NCI-H446 (cell line): Measurements from ENCODE around the gene RRAS.
"Not testable (repeated sequence)": the region's sequence is repeated elsewhere in the genome, so short reads cannot be mapped to it uniquely, and the experiment has no call there.

Source experiments
- DNase-seq, 2 experiments: peaks; one replicate each; lab custom pipeline; 2025; lab: John Stamatoyannopoulos, UW

Gene RRAS

DNA sequence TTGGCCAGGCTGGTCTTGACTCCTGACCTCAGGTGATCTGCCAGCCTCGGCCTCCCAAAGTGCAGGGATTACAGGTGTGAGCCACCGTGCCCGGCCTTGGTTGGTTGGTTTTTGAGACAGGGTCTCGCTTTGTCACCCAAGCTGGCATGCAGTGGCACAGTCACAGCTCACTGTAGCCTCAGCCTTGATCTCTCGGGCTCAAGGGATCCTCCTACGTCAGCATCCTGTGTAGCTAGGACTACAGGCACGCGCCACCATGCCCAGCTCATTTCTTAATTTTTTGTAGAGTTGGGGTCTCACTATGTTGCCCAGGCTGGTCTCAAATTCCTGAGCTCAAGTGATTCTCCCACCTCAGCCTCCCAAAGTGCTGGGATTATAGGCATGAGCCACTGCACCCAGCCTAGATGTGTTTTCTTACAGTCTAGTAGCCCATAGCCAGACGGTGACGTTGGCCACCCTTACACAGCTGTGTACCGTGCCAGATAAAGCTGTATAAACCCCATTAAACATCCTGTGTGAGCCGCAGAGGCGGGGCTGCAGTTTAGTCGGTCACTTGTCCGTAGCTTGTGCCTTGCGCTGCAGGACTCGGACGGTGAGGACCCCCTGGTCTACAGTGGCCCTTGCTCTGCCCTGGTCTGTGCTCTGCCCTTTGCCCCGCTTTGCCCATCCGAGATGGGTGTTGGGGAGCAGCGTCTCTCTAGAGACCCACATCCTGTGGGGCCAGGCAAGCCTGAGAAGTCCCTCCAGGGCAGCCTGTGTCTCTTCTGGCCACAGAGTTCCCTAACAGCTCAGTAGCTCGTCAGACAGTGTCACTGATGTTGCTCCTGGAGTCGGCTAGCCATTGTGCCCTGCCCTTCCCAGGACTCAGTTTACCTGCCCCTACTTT lies 15.9 kb upstream of the RRAS start:
- DNase-seq: no peak

DNA sequence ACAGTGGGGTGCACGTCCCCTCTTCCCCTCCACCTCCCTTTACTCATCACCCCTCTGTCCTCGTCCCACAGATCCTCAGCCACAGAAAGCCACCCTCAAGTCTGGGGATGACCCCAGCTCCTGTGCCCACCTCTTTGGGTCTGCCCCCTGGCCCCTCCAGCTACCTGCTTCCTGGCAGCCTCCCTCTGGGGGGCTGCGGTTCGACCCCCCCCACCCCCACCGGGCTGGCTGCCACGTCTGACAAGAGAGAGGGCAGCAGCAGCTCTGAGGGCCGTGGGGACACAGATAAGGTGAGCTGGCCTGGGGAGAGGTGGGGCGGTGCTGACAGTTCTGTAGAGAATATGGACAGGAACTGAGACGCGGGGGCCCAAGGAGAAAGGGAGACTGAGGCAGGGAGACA lies 14.6 kb upstream of the RRAS start:
- no peak for DNase-seq

DNA sequence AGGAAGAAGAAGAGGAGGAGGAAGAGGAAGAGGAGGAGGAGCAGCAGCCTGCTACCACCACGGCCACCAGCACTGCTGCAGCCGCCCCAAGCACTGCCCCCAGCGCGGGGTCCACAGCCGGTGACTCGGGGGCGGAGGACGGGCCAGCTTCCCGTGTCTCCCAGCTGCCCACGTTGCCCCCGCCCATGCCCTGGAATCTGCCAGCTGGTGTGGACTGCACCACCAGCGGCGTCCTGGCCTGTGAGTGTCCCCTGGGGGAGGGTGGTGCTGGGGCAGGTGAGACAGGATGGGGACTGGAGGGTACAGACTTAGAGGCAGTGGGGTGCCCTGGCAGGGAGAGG lies 13.5 kb upstream of the RRAS start:
- DNase-seq: no peak

DNA sequence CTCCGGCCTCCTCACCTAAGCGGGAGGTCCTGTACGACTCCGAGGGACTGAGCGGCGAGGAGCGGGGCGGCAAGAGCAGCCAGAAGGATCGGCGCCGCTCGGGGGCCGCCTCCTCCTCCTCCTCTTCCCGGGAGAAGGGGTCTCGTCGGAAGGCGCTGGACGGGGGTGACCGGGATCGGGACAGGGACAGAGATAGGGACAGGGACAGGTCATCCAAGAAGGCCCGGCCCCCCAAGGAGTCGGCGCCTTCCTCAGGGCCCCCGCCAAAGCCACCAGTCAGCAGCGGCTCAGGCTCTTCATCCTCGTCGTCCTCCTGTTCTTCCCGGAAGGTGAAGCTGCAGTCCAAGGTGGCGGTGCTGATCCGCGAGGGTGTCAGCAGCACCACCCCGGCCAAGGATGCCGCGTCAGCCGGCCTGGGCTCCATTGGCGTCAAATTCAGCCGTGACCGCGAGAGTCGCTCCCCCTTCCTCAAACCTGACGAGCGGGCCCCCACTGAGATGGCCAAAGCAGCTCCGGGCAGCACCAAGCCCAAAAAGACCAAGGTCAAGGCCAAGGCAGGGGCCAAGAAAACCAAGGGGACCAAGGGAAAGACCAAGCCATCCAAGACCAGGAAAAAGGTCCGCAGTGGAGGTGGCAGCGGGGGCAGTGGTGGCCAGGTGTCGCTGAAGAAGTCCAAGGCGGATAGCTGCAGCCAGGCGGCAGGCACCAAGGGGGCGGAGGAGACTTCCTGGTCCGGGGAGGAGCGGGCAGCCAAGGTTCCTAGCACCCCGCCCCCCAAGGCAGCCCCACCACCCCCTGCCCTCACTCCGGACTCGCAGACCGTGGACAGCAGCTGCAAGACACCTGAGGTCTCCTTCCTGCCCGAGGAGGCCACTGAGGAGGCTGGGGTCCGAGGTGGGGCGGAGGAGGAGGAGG lies 12.9 kb upstream of the RRAS start:
- no peak for DNase-seq

DNA sequence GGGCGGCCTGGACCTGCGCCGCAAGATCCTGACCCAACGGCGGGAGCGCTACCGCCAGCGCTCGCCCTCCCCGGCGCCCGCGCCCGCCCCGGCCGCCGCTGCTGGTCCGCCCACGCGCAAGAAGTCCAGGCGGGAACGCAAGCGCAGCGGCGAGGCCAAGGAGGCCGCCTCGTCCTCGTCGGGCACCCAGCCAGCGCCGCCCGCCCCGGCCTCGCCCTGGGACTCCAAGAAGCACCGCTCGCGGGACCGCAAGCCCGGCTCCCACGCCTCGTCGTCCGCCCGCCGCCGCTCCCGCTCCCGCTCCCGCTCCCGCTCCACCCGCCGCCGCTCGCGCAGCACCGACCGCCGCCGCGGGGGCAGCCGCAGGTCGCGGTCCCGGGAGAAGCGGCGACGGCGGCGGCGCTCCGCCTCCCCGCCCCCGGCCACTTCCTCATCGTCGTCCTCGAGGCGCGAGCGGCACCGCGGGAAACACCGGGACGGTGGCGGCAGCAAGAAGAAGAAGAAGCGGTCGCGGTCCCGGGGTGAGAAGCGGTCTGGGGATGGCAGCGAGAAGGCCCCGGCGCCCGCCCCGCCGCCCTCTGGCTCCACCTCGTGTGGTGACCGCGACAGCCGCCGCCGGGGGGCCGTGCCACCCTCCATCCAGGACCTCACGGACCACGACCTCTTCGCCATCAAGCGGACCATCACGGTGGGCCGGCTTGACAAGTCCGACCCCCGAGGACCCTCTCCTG lies 12.0 kb upstream of the RRAS start:
- DNase-seq: no peak

DNA sequence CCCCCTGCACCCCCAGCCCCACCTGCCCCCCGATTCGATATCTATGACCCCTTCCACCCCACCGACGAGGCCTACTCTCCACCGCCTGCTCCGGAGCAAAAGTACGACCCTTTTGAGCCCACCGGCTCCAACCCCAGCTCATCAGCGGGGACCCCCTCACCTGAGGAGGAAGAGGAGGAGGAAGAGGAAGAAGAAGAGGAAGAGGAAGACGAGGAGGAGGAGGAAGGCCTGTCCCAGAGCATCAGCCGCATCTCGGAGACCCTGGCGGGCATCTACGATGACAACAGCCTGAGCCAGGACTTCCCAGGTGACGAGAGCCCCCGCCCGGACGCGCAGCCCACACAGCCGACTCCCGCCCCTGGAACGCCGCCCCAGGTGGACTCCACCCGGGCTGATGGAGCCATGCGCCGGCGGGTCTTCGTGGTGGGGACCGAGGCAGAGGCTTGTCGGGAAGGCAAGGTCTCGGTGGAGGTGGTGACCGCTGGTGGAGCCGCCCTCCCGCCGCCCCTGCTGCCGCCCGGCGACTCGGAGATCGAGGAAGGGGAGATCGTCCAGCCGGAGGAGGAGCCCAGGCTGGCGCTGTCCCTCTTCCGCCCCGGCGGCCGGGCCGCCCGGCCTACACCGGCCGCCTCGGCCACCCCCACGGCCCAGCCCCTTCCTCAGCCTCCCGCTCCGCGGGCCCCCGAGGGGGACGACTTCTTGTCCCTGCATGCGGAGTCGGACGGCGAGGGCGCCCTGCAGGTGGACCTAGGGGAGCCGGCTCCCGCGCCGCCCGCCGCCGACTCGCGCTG lies 11.3 kb upstream of the RRAS start:
- DNase-seq: no peak

DNA sequence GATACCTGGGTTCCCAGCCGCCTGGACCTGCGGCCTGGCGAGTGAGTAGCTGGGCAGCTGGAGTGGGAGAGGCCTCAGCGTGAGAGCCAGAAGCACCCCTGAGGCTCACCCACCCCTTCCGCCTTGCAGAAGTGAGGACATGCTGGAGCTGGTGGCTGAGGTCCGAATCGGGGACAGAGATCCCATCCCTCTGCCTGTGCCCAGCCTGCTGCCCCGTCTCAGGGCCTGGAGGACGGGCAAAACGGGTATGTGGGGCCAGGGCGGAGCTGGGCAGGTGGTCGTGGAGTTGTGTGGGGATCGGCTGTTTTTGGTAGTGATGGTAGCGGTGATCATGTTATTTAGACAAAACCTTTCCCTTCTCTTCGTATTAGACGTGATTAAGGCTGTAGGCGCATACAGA lies 6.6 kb upstream of the RRAS start:
- DNase-seq: no peak

DNA sequence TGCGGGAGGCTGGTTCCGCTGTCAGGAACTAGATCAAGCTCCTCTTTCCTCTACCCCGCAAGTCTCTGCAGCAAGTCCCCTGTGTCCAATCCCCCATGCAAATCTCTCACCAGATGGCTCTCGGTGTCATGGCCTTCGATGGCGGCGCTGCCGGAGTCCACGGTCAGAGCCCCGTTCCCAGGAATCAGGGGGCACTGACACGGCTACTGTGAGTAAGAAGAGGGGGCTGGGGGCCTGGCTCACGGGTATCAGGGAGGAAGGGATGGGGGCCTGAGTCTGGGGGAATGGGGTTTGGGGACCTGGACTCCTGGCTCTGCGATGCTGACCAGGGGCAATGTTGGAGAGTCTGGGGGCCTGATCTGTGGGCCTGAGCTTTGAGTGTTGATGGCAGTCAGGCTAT lies 6.1 kb upstream of the RRAS start:
- DNase-seq: no peak

DNA sequence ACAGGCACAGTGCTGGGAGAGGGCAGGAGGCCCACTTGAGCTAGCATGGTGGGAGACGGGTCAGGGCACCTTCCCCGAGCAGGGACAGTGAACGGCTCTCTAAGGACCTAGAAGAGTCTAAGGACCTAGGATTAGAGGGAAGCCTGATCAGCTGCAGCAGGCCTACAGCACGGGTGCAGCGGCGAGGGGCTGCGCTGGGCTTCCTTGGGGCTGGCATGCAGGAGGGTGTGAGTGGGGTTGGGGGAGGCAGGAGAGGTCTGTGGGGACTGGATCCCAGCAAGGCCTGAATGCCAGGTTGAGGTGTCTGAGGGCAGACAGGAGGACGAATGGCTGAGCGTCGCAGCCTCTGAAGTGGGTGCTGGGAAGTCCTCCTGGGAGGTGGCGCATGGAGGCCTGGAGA lies 5.6 kb upstream of the RRAS start:
- DNase-seq: no peak

DNA sequence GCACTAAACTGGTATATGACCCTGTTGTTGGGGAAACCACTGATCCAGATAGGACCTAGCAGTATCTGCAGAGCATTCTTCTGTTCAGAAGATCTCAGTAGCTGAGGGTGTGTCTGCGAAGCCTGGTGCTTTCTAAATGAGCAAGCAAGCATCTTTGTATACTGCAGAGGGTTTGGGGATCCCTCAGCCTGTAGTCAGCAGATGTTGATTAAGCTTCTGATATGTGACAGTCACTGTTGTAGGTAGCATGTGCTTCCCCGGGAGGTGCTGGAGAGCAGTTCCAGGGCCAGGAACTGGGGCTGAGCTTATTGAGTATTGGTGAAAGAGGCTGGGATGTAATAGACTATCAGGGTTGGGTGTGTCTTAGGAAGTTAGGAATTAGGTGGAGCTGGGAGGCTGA lies 3.5 kb upstream of the RRAS start:
- no peak for DNase-seq

DNA sequence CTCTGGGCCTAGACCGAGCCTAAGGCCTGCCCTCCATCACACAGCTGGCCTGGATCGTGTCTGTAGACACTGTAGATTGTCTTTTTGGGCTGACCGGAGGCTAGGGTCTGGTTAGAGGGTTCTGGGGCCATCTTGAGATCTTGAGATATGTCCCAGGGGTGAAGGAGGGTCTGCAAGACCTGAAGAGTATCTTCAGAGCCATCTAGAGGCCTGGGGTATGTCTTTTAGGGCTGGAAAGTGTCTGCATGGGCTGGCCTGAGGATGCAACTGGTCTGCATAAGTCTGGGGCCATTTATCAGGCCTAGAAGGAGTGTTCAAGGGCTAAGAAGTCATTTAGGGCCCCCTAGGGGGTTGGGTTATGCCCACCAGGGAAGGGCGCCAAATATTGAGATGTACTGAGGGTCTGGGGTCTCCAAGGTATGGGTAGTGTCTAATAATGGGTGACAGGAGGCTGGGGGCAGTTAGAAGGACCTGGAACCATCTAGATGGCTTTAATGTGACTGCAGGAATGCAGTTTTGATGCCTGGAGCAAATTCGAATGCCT lies 2.6 kb upstream of the RRAS start:
- DNase-seq: no peak

DNA sequence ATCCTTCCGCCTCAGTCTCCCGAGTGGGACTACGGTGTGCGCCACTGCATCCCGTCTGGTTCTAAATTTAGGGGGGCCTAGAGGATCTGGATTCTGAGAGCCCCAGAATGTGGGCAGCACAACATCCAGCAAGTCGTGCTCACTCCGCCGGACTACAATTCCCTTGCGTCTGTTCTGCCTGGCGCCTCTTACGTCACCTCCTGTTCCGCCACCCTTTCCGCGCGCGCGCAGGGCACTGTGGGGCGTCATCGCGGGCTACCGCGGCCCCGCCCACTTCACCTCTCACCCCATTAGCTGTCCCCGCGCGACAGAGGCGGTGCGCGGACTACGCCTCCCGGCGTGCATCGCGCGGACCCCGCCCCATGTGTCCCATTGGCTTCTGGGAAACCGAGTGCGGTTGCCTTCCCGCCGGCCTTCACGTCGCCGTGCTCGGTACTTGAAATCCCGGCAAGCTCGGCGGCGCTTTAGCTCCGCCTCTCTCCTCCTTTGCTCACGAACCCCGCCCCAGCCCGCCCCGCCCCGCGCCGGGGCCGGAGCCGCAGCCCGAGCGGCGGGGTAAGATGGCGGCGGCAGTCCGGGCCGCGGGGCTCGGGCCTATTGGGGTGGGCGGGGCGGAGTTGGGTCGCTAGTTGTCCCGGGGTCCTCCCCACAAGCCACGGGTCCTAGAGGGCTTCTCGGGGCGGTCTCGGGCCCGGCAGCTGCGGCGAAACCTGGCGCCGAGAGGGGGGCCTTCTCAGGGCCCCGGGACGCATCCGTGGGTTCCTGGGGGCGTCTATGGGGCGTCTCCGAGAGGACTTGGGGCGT lies 1.9 kb upstream of the RRAS start, which contains the start of gene SCAF1:
Gene SCAF1, plus strand, starts transcription at position 522 of the 804 bp plus-strand sequence. CDS start 2,818 bp downstream, outside the sequence.
- peak; percentile 99 to 100 for DNase-seq

DNA sequence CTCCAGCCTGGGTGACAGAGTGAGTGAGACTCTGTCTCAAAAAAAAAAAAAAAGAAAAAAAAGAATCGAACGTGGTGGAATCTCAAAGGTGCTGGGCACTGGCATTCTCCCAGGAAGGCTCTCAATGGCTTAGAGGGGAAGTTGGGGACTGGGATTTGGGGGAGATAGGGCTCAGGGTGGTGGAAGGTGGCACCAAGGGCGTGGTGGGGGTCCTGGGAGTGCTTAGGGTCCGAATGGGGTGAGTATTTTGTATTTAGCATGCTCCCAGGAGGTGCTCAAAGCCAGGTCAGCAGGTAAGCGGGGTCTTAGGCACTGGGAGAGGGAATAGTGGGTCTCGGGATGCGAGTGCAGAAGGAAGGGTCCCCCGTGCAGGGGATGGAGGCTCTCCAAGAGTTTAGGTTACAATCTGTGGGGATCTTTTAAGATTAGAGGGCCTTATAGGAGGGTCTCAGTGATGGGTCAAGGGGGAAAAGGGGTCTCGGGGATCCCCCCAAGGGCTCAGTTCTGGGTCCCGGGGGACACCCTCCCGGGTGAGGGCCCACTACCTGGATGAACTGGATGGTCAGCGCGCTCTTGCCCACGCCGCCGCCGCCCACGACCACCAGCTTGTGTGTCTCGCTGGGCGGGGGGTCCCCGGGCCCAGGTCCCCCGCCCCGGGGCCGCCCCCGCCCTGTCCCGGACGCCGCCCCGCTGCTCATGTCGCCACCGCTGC lies 386 bp downstream of the RRAS start:
- DNase-seq: no peak

DNA sequence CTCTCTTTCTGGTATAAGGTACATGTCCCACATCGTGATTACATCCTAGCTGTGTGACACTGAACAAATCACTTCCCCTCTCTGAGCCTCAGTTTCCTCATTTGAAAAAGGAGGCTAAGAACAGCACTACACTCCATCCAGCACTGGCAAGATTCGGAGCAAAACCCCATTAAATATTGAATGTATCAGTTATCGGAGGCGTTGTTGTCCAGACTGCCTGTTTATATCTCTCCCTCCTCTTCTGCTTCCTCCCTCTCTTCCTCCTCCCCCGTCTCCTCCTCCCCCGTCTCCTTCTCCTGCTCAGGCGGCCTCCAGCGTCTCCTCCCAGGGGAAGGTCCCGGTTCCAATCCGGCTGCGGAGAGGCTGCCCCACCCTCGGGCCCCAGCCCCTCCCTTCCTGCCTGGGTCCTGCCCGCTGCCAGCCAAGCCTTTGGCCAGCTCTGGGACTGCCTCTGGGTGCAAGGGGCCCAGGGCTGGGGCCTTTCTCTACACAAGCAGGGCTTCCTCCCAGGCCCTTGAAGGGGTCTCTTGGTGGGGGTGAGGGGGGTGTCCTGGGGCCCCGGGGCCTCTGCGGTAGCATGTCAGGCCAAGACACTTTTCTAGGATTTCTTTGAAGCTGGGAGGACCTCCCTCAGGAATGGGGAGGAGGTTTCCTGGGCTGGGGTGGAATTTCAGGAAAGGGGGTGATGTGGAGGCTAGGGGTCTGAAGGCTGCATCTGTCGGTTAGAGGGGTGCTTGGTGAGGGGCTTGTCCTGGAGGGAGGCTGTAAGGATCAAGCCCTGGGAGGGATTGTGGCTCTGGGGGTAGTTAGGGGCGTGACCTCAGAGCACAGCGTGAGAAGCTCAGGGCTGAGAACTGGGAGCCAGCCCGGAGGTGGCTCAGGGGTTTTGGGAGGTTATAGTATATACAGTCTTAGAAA lies 1.9 kb downstream of the RRAS start:
- no peak for DNase-seq

DNA sequence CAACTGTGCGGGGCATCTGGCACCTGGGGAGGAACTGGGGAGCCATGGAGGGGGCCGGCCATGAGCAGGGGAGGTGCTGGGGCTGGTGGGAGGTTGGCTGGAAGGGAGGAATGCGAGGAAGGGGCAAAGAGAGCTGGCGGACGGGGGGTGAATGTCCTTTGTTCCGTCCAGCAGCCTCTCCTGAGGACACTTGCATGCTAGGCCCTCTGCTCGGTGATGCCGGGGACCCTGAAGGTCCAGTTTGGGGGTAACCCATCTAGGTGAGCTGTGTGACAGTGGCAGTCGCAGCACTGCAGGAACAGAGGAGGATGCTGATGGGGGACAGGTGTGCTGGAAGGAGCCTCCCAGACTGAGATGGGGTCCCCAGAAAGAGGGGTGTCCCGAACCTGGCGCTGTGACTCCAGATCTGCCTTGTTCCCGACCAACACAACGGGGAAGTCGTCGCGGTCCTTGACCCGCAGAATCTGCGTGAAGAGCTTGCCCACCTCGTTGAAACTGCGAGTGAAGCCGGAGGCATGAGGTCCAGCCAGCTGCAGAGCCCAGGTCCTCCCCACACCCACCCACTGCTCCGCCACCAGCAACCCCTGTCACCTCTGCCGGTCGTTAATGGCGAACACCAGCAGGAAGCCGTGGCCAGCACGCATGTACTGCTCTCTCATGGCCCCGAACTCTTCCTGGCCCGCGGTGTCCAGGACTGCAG lies 3.6 kb downstream of the RRAS start:
- no peak for DNase-seq

DNA sequence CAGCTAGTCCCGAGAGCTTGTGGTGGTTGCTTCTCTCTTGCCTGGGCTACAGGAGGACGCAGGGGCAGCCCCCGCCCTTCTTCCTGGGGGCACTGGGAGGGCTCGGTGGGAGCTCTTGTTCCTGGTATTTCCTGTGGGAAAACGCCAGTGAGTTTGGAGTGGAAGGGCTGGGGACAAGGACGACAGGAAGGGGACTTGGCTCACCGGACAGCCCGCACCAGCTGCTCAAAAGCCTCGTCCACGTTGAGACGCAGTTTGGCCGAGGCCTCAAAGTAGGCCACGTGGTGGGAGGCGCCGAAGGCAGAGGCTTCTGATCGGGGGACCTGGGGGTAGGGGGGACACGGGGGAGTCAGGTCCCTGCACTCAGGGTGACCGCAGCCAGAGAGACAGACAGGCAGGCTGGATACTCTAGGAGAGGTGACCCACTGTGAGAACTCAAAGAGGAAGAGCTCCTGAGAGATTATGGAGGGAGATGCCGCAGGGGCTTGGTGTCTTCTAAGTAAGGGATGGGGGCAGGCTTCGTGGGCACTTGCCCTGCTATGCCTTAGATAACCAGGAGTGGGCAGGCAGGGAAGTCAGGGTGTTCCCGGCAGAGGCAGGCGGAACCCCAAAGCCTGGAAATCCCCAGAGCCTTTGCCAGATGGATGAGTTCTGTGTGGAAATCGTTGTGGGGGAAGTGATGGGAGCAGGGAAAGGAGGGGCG lies 4.3 kb downstream of the RRAS start:
- DNase-seq: no peak

DNA sequence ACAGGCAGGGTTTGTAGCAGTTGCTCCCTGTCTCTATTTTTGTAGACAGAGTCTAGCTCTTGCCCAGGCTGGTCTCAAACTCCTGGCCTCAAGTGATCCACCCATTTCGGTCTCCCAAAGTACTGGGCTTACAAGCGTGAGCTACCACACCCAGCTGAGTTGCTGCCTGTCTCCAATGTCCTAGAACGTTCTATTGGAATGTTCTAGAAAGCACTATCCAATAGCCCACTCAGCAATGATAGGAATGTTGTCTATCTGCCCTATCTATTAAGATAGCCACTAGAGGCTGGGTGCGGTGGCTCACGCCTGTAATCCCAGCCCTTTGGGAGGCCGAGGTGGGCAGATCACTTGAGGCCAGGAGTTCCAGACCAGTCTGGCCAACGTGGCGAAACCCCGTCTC lies 6.7 kb downstream of the RRAS start:
- DNase-seq: not testable (repeated sequence)
